ENCODE data around the gene NRGN.
A peak's percentile ranks its signal among the peaks of the same experiment; 100 is the strongest.
"Not testable (repeated sequence)": the region's sequence is repeated elsewhere in the genome, so short reads cannot be mapped to it uniquely, and the experiment has no call there.

Gene NRGN

GRCh38 chr11:124756033-124756752, 16.5 kb downstream of the NRGN start:
- no peak for DNase-seq (ENCODE audit: extremely low read depth in 1 of 2, low read depth in 1 of 2)

GRCh38 chr11:124756753-124757227, 17.0 kb downstream of the NRGN start:
- DNase-seq (ENCODE audit: extremely low read depth in 1 of 2, low read depth in 1 of 2) = no peak

- DNase-seq (ENCODE audit: extremely low read depth in 1 of 2, low read depth in 1 of 2) = no peak
These were observed 17.6 kb downstream of the NRGN start for GRCh38 chr11:124757320-124757719.

- peak in 1 of 2 donors; percentile 38 for DNase-seq (ENCODE audit: extremely low read depth in 1 of 2, low read depth in 1 of 2)
These were observed 18.9 kb downstream of the NRGN start for GRCh38 chr11:124758355-124759265.

GRCh38 chr11:124759266-124760204, 19.8 kb downstream of the NRGN start:
- DNase-seq (ENCODE audit: extremely low read depth in 1 of 2, low read depth in 1 of 2) = no peak

GRCh38 chr11:124760205-124760652, 20.5 kb downstream of the NRGN start:
- DNase-seq (ENCODE audit: extremely low read depth in 1 of 2, low read depth in 1 of 2) = no peak

- DNase-seq (ENCODE audit: extremely low read depth in 1 of 2, low read depth in 1 of 2) = no peak
These were observed 21.1 kb downstream of the NRGN start for GRCh38 chr11:124760806-124761205.

- no peak for DNase-seq (ENCODE audit: extremely low read depth in 1 of 2, low read depth in 1 of 2)
These were observed 21.8 kb downstream of the NRGN start for GRCh38 chr11:124761301-124762104.

- peak in 1 of 2 donors; percentile 62 for DNase-seq (ENCODE audit: extremely low read depth in 1 of 2, low read depth in 1 of 2)
These were observed 22.4 kb downstream of the NRGN start, which contains the start of gene ESAM for GRCh38 chr11:124762105-124762623. Gene ESAM (minus strand): TSS chr11:124762290. CDS start chr11:124762154, 136 bp downstream.

- DNase-seq (ENCODE audit: extremely low read depth in 1 of 2, low read depth in 1 of 2) = no peak
These were observed 22.9 kb downstream of the NRGN start for GRCh38 chr11:124762624-124763155.

- peak; percentile 68 to 85 for DNase-seq (ENCODE audit: extremely low read depth in 1 of 2, low read depth in 1 of 2)
These were observed 23.6 kb downstream of the NRGN start for GRCh38 chr11:124763156-124763947.

GRCh38 chr11:124766156-124766555, 26.4 kb downstream of the NRGN start:
- no peak for DNase-seq (ENCODE audit: extremely low read depth in 1 of 2, low read depth in 1 of 2)

- no peak for DNase-seq (ENCODE audit: extremely low read depth in 1 of 2, low read depth in 1 of 2)
These were observed 29.2 kb downstream of the NRGN start for GRCh38 chr11:124768914-124769313.

- DNase-seq (ENCODE audit: extremely low read depth in 1 of 2, low read depth in 1 of 2) = no peak
These were observed 30.3 kb downstream of the NRGN start for GRCh38 chr11:124769806-124770774.

- not testable (repeated sequence) for DNase-seq (ENCODE audit: extremely low read depth in 1 of 2, low read depth in 1 of 2)
These were observed 31.2 kb downstream of the NRGN start for GRCh38 chr11:124770959-124771358.

GRCh38 chr11:124776865-124777645, 37.3 kb downstream of the NRGN start:
- DNase-seq (ENCODE audit: extremely low read depth in 1 of 2, low read depth in 1 of 2) = no peak
